Stomach (tissue), 4 donors: ENCODE results near the gene PHYHD1.

Experiments used
- CTCF ChIP-seq, 7 experiments: fragments of 450-650 bp in 4 of 7; fragments of 200-600 bp in 3 of 7; sonication (generic) in 3 of 7; IDR thresholded peaks; one replicate each; pipeline ENCODE4 v1.5.1; 2016 to 2019; ENCODE audit warnings: antibody characterized with exemption in 7 of 7, control low read depth in 2 of 7, mild to moderate bottlenecking in 1 of 7
- EP300 ChIP-seq: sonication (generic); formaldehyde crosslinking; IDR thresholded peaks from one replicate; pipeline ENCODE4 v1.6.1; 2017; ENCODE audit warnings: antibody characterized with exemption
- POLR2A ChIP-seq, 4 donors: fragments of 450-650 bp; IDR thresholded peaks; one replicate each; pipeline ENCODE4 v1.6.1; 2016; ENCODE audit warnings: antibody characterized with exemption in 4 of 4, control low read depth in 2 of 4, mild to moderate bottlenecking in 1 of 4, moderate library complexity in 1 of 4
- POLR2AphosphoS5 ChIP-seq, 3 donors: sonication (generic); formaldehyde crosslinking; IDR thresholded peaks; one replicate each; pipeline ENCODE4 v1.6.1; 2016; ENCODE audit warnings: antibody characterized with exemption in 3 of 3

DNA sequence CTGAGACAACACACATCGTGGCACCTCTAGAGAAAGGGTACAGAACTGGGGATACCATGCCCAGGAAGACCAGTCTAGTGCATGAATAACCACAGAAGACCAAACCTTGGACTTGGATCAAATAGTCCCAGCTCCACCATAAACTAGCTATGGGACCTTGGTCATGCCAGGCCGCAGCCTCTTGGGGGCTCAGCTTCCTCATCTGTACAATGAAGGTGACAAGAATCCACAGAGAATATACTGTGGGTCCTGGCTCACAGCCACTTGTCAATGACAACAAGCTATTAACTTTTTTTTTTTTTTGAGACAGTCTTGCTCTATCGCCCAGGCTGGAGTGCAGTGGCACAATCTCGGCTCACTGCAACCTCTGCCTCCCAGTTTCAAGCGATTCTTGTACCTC lies 42.9 kb upstream of the PHYHD1 start:
- TF ChIP-seq CTCF (IDR thresholded peaks at IDR 0.05) (no peak), POLR2A (IDR thresholded peaks at IDR 0.05) (no peak), EP300 (no peak), POLR2AphosphoS5 (IDR thresholded peaks at IDR 0.05) (no peak)
